HCT116 (cell line): ENCODE results near the gene CECR2. TPM values are rescaled to one million over a fixed set of nuclear protein-coding genes. Genes with fewer than 3 reads are reported as not detected.

Experiments
- ATAC-seq: fragments of 200-7000 bp; cut with Tn5 transposase; 2 replicates; pipeline ENCODE4 v1.9.1; 2020; ENCODE audit warnings: mild to moderate bottlenecking, moderate library complexity
- BruUV-seq: library from RNA; stranded (reverse); fragments of 400-500 nt; replicated peaks from 2 replicates; lab custom pipeline; 2021; lab: Mats Ljungman, UMichigan
- CTCF ChIA-PET: fragments of 300-600 bp; sonication (Branson Sonifier 250); formaldehyde crosslinking; loops from one replicate; lab custom pipeline; 2021; ENCODE audit warnings: antibody characterized with exemption; lab: Charles Lee
- POLR2A ChIA-PET: fragments of 300-600, 350-600 bp; sonication (Branson Sonifier 250); formaldehyde crosslinking; loops from one replicate; lab custom pipeline; 2021; ENCODE audit warnings: antibody characterized with exemption; lab: Charles Lee
- RAD21 ChIA-PET, 2 experiments: fragments of 300-600 bp; sonication (Branson Sonifier 250); formaldehyde crosslinking; loops; one replicate each; lab custom pipeline; 2023; ENCODE audit warnings: low total read pairs in 2 of 2; ENCODE audit not compliant: uncharacterized antibody in 2 of 2, unreplicated experiment in 2 of 2, low non-redundant PET in 1 of 2; lab: Charles Lee
- DNase-seq: peaks from one replicate; pipeline ENCODE4 v3.0.0-alpha.2; 2010; ENCODE audit warnings: low read depth, low spot score
- H2AFZ ChIP-seq: fragments of 200-600 bp; shearing (Covaris generic), sonication (generic); 2 replicates; pipeline ENCODE4 v1.6.1; 2017; ENCODE audit warnings: low read depth, mixed run types, mixed read lengths, antibody characterized with exemption, low read length; ENCODE audit not compliant: poor library complexity, severe bottlenecking
- H3K27ac ChIP-seq: 2 replicates; pipeline ENCODE4 v1.5.1; 2012; ENCODE audit warnings: low read depth, low read length
- H3K27me3 ChIP-seq: fragments of 200-600 bp; sonication (generic); 2 replicates; pipeline ENCODE4 v1.6.1; 2016; ENCODE audit warnings: mixed run types, low read length, mixed read lengths; ENCODE audit not compliant: insufficient read depth
- H3K36me3 ChIP-seq, 2 experiments: fragments of 200-500 bp in 1 of 2; fragments of 200-600 bp in 1 of 2; sonication (Bioruptor generic) in 1 of 2; sonication (generic) in 1 of 2; 2 replicates each; pipeline versions ENCODE4 v1.5.1 to v1.6.1; 2014 to 2016; ENCODE audit warnings: low read length in 2 of 2, inconsistent platforms in 1 of 2, mixed read lengths in 1 of 2, mixed run types in 1 of 2; ENCODE audit not compliant: insufficient read depth in 2 of 2, control insufficient read depth in 1 of 2
- H3K4me1 ChIP-seq, 2 experiments: fragments of 200-600 bp in 1 of 2; sonication (generic) in 1 of 2; 2 replicates each; pipeline versions ENCODE4 v1.5.1 to v1.6.1; 2012 to 2017; ENCODE audit warnings: low read length in 2 of 2, inconsistent platforms in 1 of 2, mild to moderate bottlenecking in 1 of 2, mixed read lengths in 1 of 2, mixed run types in 1 of 2, moderate library complexity in 1 of 2; ENCODE audit not compliant: insufficient read depth in 2 of 2, control insufficient read depth in 1 of 2
- H3K4me2 ChIP-seq: fragments of 200-600 bp; sonication (generic); 2 replicates; pipeline ENCODE4 v1.6.1; 2017; ENCODE audit warnings: mixed run types, low read length, mixed read lengths
- H3K4me3 ChIP-seq, 2 experiments: fragments of 200-600 bp in 1 of 2; sonication (generic) in 1 of 2; replicated peaks in 1 of 2; 2 replicates each; pipeline ENCODE4 v1.5.1; 2011 to 2016; ENCODE audit warnings: low read length in 2 of 2, control low read depth in 1 of 2, low read depth in 1 of 2, mild to moderate bottlenecking in 1 of 2, mixed read lengths in 1 of 2, mixed run types in 1 of 2
- H3K79me2 ChIP-seq: fragments of 200-600 bp; sonication (generic); 2 replicates; pipeline ENCODE4 v1.6.1; 2017; ENCODE audit warnings: mild to moderate bottlenecking, mixed run types, low read length, moderate library complexity, mixed read lengths; ENCODE audit not compliant: insufficient read depth
- H3K9ac ChIP-seq: fragments of 200-600 bp; sonication (generic); 2 replicates; pipeline ENCODE4 v1.6.1; 2016; ENCODE audit warnings: low read length, mixed read lengths
- H3K9me2 ChIP-seq: fragments of 200-600 bp; sonication (generic), shearing (Covaris generic); 2 replicates; pipeline ENCODE4 v1.6.1; 2017; ENCODE audit warnings: mixed run types, mild to moderate bottlenecking, moderate library complexity; ENCODE audit not compliant: insufficient read depth
- H3K9me3 ChIP-seq, 2 experiments: fragments of 200-500 bp in 1 of 2; fragments of 200-600 bp in 1 of 2; sonication (Bioruptor generic) in 1 of 2; sonication (generic) in 1 of 2; 2 replicates each; pipeline ENCODE4 v1.6.1; 2014 to 2017; ENCODE audit warnings: low read length in 2 of 2, mixed read lengths in 2 of 2, inconsistent platforms in 1 of 2, low read depth in 1 of 2, mild to moderate bottlenecking in 1 of 2, mixed run types in 1 of 2, moderate library complexity in 1 of 2; ENCODE audit not compliant: control insufficient read depth in 1 of 2, insufficient read depth in 1 of 2
- H4K20me1 ChIP-seq: fragments of 200-600 bp; sonication (generic), shearing (Covaris generic); 2 replicates; pipeline ENCODE4 v1.6.1; 2017; ENCODE audit warnings: mixed run types, mild to moderate bottlenecking, moderate library complexity; ENCODE audit not compliant: insufficient read depth
- CEBPB ChIP-seq: IDR thresholded peaks from 2 replicates; pipeline ENCODE4 v1.6.1; 2012; ENCODE audit warnings: low read depth
- CTCF ChIP-seq, 3 experiments: fragments of 200-600 bp in 1 of 3; sonication (generic) in 1 of 3; IDR thresholded peaks in 2 of 3; conservative IDR thresholded peaks in 1 of 3; 2 replicates each; pipeline ENCODE4 v1.5.1; 2012 to 2017; ENCODE audit warnings: low read depth in 2 of 3, low read length in 2 of 3, antibody characterized with exemption in 1 of 3, borderline replicate concordance in 1 of 3, control low read depth in 1 of 3, mild to moderate bottlenecking in 1 of 3, mixed read lengths in 1 of 3, mixed run types in 1 of 3, moderate library complexity in 1 of 3; ENCODE audit not compliant: insufficient read depth in 1 of 3
- EGR1 ChIP-seq: IDR thresholded peaks from 2 replicates; pipeline ENCODE4 v1.6.1; 2012; ENCODE audit warnings: low read depth
- EZH2 ChIP-seq: fragments of 200-600 bp; sonication (generic); IDR thresholded peaks from 2 replicates; pipeline ENCODE4 v1.6.1; 2017; ENCODE audit warnings: antibody characterized with exemption, mixed run types
- POLR2A ChIP-seq: IDR thresholded peaks from 2 replicates; pipeline ENCODE4 v1.7.0; 2011; ENCODE audit warnings: borderline replicate concordance; ENCODE audit not compliant: insufficient read depth, insufficient read length; ENCODE audit errors: extremely low read depth
- POLR2AphosphoS5 ChIP-seq: IDR thresholded peaks from 2 replicates; pipeline ENCODE4 v1.6.1; 2011; ENCODE audit warnings: mild to moderate bottlenecking, low read depth, low read length, moderate library complexity
- SIN3A ChIP-seq: IDR thresholded peaks from 2 replicates; pipeline ENCODE4 v1.6.1; 2012; ENCODE audit warnings: low read depth
- YY1 ChIP-seq: IDR thresholded peaks from 2 replicates; pipeline ENCODE4 v1.6.1; 2011; ENCODE audit warnings: low read length, low read depth, moderate library complexity, mild to moderate bottlenecking; ENCODE audit not compliant: insufficient replicate concordance; ENCODE audit errors: extremely low read depth
- intact Hi-C: fragments of 100-400 bp; cut with micrococcal nuclease; formaldehyde crosslinking; loops from 2 replicates; pipeline ENCODE4 v1.10.0; 2022
- total RNA-seq: library from RNA; stranded (reverse); gene quantifications from one replicate; pipeline ENCODE4 v1.2.1, GENCODE V29; 2021; ENCODE audit not compliant: unreplicated experiment

CECR2 gene
- total RNA-seq, 1 experiment from 2014 or later, result 6.0 TPM

- H3K79me2 ChIP-seq, result no peaks in the 10 kb centered on the region
- no peaks in the 10 kb centered on the region for H3K4me1 ChIP-seq
- no peaks in the 10 kb centered on the region for H3K9me3 ChIP-seq
- RAD21 ChIA-PET, result no interaction called here
- TF ChIP-seq EZH2 (no peak), CEBPB (no peak), EGR1 (no peak), SIN3A (no peak), YY1 (no peak), POLR2AphosphoS5 (no peak), POLR2A (no peak), CTCF (IDR thresholded peaks at IDR 0.05 in 2 of 3, conservative IDR thresholded peaks at IDR 0.05 in 1 of 3; ENCODE audit: borderline replicate concordance in 1 of 3, insufficient read depth in 1 of 3, low read depth in 2 of 3, low read length in 2 of 3) (no peak)
- TF ChIP-seq, all 23 proteins: peak for 0
- H3K9ac ChIP-seq, result no peak overlapping the region
- no peaks in the 10 kb centered on the region for H3K9me2 ChIP-seq
- DNase-seq (no peak), ATAC-seq (no peak)
- H3K27me3 ChIP-seq, result no peaks in the 10 kb centered on the region
- ChIA-PET POLR2A (no interaction called here), CTCF (no interaction called here)
- no peak overlapping the region for H3K4me2 ChIP-seq
- no peaks in the 10 kb centered on the region for H4K20me1 ChIP-seq
- intact Hi-C loops, result no loop called here
- H3K27ac ChIP-seq, result no peak overlapping the region
- no TSS peak for BruUV-seq
- H3K4me3 ChIP-seq, result no peak overlapping the region
- H2AFZ ChIP-seq, result no peak overlapping the region
- H3K36me3 ChIP-seq, result no peaks in the 10 kb centered on the region
These were observed 127.6 kb downstream of the CECR2 start for GRCh38 chr22:17496841-17497240.
